GM23338 (cell line): ENCODE results near the gene FOXK2.

Source experiments
- CREB1 ChIP-seq: fragments of 250-450 bp; sonication (Bioruptor Pico); IDR thresholded peaks from 2 replicates; pipeline ENCODE4 v1.5.0; 2020; ENCODE audit warnings: low read depth, mild to moderate bottlenecking, moderate library complexity
- CTCF ChIP-seq, 2 experiments: fragments of 200-600 bp in 1 of 2; sonication (generic) in 1 of 2; conservative IDR thresholded peaks; 2 replicates each; pipeline versions ENCODE4 v1.5.1 to v1.6.1; 2016 to 2017; ENCODE audit warnings: antibody characterized with exemption in 2 of 2, low read depth in 2 of 2, mild to moderate bottlenecking in 2 of 2, moderate library complexity in 1 of 2
- ETS1 ChIP-seq: IDR thresholded peaks from 2 replicates; pipeline ENCODE4 v1.6.1; 2016; ENCODE audit warnings: antibody characterized with exemption
- EZH2 ChIP-seq: fragments of 200-600 bp; sonication (generic); IDR thresholded peaks from one replicate; pipeline ENCODE4 v1.8.0; 2017; ENCODE audit warnings: antibody characterized with exemption, mild to moderate bottlenecking, low read depth; ENCODE audit not compliant: unreplicated experiment
- EZH2phosphoT487 ChIP-seq: fragments of 200-600 bp; sonication (generic); IDR thresholded peaks from one replicate; pipeline ENCODE4 v1.8.1; 2018; ENCODE audit warnings: antibody characterized with exemption; ENCODE audit not compliant: unreplicated experiment
- JUNB ChIP-seq: IDR thresholded peaks from one replicate; pipeline ENCODE4 v1.6.1; 2016; ENCODE audit warnings: antibody characterized with exemption; ENCODE audit not compliant: unreplicated experiment
- POLR2AphosphoS5 ChIP-seq: IDR thresholded peaks from 2 replicates; pipeline ENCODE4 v1.6.1; 2016; ENCODE audit warnings: antibody characterized with exemption, low read depth
- REST ChIP-seq: IDR thresholded peaks from one replicate; pipeline ENCODE4 v1.6.1; 2018; ENCODE audit warnings: antibody characterized with exemption; ENCODE audit not compliant: unreplicated experiment
- STAT1 ChIP-seq: IDR thresholded peaks from one replicate; pipeline ENCODE4 v1.6.1; 2016; ENCODE audit warnings: antibody characterized with exemption; ENCODE audit not compliant: unreplicated experiment
- ZNF114 ChIP-seq: fragments of 250-450 bp; sonication (Bioruptor Pico); IDR thresholded peaks from 2 replicates; pipeline ENCODE4 v1.5.0; 2020; ENCODE audit warnings: mild to moderate bottlenecking, moderate library complexity
- ZNF331 ChIP-seq: fragments of 250-450 bp; sonication (Bioruptor Pico); IDR thresholded peaks from 2 replicates; pipeline ENCODE4 v1.5.0; 2020; ENCODE audit warnings: low read depth, mild to moderate bottlenecking, moderate library complexity
- ZNF462 ChIP-seq: fragments of 250-450 bp; sonication (Bioruptor Pico); IDR thresholded peaks from 2 replicates; pipeline ENCODE4 v1.5.0; 2020; ENCODE audit warnings: mild to moderate bottlenecking, moderate library complexity

- TF ChIP-seq EZH2 (no peak), ETS1 (no peak), REST (no peak), CTCF (conservative IDR thresholded peaks at IDR 0.05; ENCODE audit: low read depth in 2 of 2) (no peak), JUNB (no peak), EZH2phosphoT487 (no peak), ZNF331 (no peak), STAT1 (no peak), POLR2AphosphoS5 (no peak), CREB1 (CRISPR knock-in tag) (no peak), ZNF462 (CRISPR knock-in tag) (no peak), ZNF114 (CRISPR knock-in tag) (no peak)
Measured at GRCh38 chr17:82632451-82632850, 112.9 kb downstream of the FOXK2 start.
